Esophagus squamous epithelium (tissue), 5 donors: Measurements from ENCODE around the gene TMTC1. TPM values are rescaled to one million over a fixed set of nuclear protein-coding genes. Genes with fewer than 3 reads are reported as not detected.
"Not testable (repeated sequence)": the region's sequence is repeated elsewhere in the genome, so short reads cannot be mapped to it uniquely, and the experiment has no call there.

Experiments
- DNase-seq: peaks from one replicate; lab custom pipeline; 2025; lab: John Stamatoyannopoulos, UW
- H3K27ac ChIP-seq, 4 donors: fragments of 200-600 bp; sonication (generic); one replicate each; pipeline ENCODE4 v1.5.1; 2016 to 2019; ENCODE audit warnings: mild to moderate bottlenecking in 1 of 4
- H3K27me3 ChIP-seq, 4 donors: fragments of 200-600 bp; sonication (generic); 1 replicate in 3 of 4; 2 replicates in 1 of 4; pipeline versions ENCODE4 v1.5.1 to v1.6.0; 2017 to 2021; ENCODE audit warnings: antibody characterized with exemption in 1 of 4
- H3K36me3 ChIP-seq, 3 donors: fragments of 200-600 bp; sonication (generic); one replicate each; pipeline ENCODE4 v1.5.1; 2016 to 2019
- H3K4me1 ChIP-seq, 3 donors: fragments of 200-600 bp; sonication (generic); one replicate each; pipeline ENCODE4 v1.5.1; 2017 to 2019
- H3K4me3 ChIP-seq, 4 donors: fragments of 200-600 bp; sonication (generic); 1 replicate in 3 of 4; 2 replicates in 1 of 4; pipeline ENCODE4 v1.5.1; 2016 to 2019; ENCODE audit warnings: mild to moderate bottlenecking in 2 of 4, moderate library complexity in 1 of 4
- H3K9me3 ChIP-seq, 3 donors: fragments of 200-600 bp; sonication (generic); one replicate each; pipeline ENCODE4 v1.5.1; 2016 to 2019
- POLR2A ChIP-seq, 4 donors: fragments of 450-650 bp; IDR thresholded peaks; one replicate each; pipeline ENCODE4 v1.6.1; 2017; ENCODE audit warnings: antibody characterized with exemption in 4 of 4, mild to moderate bottlenecking in 4 of 4, moderate library complexity in 3 of 4
- WGBS, 2 donors: methylation state at CpG; one replicate each; pipeline ENCODE4 v1.1.5; 2018; 5-methylcytosine and 5-hydroxymethylcytosine counted together
- intact Hi-C: fragments of 100-400 bp; cut with DNase I; formaldehyde crosslinking; loops from one replicate; pipeline ENCODE4 v1.15.0; 2022
- total RNA-seq, 4 donors: library from RNA; depleted of rRNA; stranded (reverse); fragments of >200 nt; gene quantifications; one replicate each; pipeline ENCODE4 v1.1.0, GENCODE V29; 2016
- TF ChIP-seq, protein P1 (sequence below), 6 experiments: fragments of 450-650 bp in 4 of 6; fragments of 200-600 bp in 2 of 6; sonication (generic) in 2 of 6; IDR thresholded peaks; one replicate each; pipeline ENCODE4 v1.5.1; 2016 to 2019; ENCODE audit warnings: antibody characterized with exemption in 6 of 6, mild to moderate bottlenecking in 4 of 6, moderate library complexity in 4 of 6
- donor health status: DM: yes; HTN: yes; CAD: no.

Gene TMTC1
- total RNA-seq, 4 donors from 2014 or later: 2.5 to 31.9 (median 14.7) TPM

DNA sequence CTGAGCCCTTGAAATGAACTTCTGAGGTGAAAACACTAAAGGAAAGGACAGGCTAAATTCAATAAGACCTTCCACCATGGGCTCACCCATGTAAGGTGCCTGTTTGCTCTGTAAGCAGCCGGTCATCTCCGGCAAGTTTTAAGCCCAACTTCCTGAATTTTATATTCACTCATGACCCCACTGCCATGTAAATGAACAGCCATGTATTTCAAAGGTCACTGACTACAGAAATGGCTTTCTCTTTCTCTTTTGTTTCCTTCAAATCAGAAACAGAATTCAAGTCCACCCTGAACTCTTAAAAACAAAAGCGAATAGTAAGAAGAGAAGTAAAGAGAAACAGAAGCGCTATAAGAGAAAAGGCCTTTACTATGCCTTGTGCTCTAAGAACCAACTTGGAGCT, 224.5 kb downstream of the TMTC1 start:
- Histone ChIP-seq H3K27ac (peak overlapping the region in 3 of 4 donors; percentile 7 to 18 (median 14)), H3K4me3 (no peak overlapping the region), H3K27me3 (no peaks in the 10 kb centered on the region), H3K9me3 (no peaks in the 10 kb centered on the region), H3K36me3 (no peaks in the 10 kb centered on the region), H3K4me1 (peaks cover 0 to 30% (median 5%) of the 10 kb centered on the region in 3 donors)
- TF ChIP-seq, protein P1, sequence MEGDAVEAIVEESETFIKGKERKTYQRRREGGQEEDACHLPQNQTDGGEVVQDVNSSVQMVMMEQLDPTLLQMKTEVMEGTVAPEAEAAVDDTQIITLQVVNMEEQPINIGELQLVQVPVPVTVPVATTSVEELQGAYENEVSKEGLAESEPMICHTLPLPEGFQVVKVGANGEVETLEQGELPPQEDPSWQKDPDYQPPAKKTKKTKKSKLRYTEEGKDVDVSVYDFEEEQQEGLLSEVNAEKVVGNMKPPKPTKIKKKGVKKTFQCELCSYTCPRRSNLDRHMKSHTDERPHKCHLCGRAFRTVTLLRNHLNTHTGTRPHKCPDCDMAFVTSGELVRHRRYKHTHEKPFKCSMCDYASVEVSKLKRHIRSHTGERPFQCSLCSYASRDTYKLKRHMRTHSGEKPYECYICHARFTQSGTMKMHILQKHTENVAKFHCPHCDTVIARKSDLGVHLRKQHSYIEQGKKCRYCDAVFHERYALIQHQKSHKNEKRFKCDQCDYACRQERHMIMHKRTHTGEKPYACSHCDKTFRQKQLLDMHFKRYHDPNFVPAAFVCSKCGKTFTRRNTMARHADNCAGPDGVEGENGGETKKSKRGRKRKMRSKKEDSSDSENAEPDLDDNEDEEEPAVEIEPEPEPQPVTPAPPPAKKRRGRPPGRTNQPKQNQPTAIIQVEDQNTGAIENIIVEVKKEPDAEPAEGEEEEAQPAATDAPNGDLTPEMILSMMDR (IDR thresholded peaks at IDR 0.05): no peak
- no peak for TF ChIP-seq POLR2A (IDR thresholded peaks at IDR 0.05)
- 56 to 79% methylated on average over 4 of the region's 4 CpGs for WGBS, 2 donors
- intact Hi-C loops: no loop called here
- DNase-seq: no peak

DNA sequence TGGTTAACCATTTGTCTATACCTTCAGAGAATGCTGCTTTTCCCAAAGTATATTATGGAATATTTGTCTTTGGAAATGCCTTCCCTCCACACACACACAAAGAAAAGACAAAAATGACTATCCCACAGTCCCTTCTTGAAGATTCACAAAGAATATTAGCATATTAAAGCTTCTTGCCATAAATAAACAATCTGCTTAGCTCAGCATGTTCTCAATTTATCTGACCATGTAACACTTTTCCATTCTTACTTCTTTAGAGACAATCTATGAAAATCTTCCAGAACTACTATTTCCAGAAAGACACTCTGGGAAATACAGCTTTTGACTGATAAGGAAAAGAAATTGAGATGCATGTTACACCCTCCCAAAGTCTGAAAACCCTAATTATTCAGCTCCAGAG, 227.4 kb downstream of the TMTC1 start:
- no peaks in the 10 kb centered on the region for H3K36me3 ChIP-seq
- H3K4me3 ChIP-seq: no peak overlapping the region
- H3K27ac ChIP-seq: no peak overlapping the region
- TF ChIP-seq POLR2A (IDR thresholded peaks at IDR 0.05): no peak
- H3K9me3 ChIP-seq: no peaks in the 10 kb centered on the region
- peaks cover 0 to 3% (median 2%) of the 10 kb centered on the region in 3 donors for H3K4me1 ChIP-seq
- no peaks in the 10 kb centered on the region for H3K27me3 ChIP-seq
- DNase-seq: no peak
- intact Hi-C loops: no loop called here

DNA sequence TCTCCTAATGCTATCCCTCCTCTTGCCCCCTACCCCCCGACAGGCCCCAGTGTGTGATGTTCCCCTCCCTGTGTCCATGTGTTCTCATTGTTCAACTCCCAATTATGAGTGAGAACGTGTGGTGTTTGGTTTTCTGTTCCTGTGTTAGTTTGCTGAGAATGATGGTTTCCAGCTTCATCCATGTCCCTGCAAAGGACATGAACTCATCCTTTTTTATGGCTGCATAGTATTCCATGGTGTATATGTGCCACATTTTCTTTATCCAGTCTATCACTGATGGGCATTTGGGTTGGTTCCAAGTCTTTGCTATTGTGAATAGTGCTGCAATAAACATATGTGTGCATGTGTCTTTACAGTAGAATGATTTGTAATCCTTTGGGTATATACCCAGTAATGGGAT, 228.3 kb downstream of the TMTC1 start:
- H3K9me3 ChIP-seq: not testable (repeated sequence)
- WGBS, 2 donors: 93 to 100% methylated on average over 2 of the region's 2 CpGs

DNA sequence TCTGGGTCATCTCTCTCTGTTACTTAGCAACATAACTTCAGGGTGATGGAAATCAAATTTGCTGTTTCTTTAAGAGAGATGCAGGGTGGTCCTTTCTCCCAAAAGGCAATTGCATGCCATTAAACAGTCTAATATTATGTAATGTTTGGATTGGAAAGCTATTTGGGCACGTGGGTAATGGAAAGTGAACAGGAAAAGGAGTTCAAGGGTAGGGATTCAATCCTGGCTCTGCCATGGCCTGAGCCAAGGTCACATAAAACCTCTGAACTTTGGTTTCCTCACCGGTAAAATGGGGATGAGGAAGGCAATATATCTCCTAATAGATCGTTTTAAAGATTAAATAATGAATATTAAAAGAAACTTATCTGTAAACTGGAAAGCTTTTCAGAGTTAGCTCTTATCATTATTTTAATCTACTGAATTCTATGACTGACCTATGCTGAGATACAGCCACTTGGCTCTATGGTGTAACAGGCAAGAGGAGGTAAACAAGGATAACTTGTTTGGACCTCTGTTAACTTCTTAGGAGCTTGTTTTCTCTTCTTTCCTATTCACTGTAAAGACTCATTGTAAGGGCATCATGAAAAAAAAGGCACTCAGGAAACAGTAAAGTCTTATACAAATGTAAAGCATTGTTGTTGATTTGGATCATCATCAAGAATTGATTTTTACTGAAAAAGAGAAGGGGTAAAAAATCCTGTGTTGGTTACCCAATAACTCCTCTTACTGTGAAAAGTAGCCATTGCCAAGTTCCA, 230.6 kb downstream of the TMTC1 start:
- H3K4me1 ChIP-seq: peaks cover 0 to 2% (median 0%) of the 10 kb centered on the region in 3 donors
- no peaks in the 10 kb centered on the region for H3K27me3 ChIP-seq
- no peak overlapping the region for H3K4me3 ChIP-seq
- no peak for TF ChIP-seq POLR2A (IDR thresholded peaks at IDR 0.05)
- TF ChIP-seq, protein P1 (IDR thresholded peaks at IDR 0.05): no peak
- WGBS, 2 donors: 42 to 52% methylated on average over 3 of the region's 3 CpGs
- H3K9me3 ChIP-seq: no peaks in the 10 kb centered on the region
- H3K36me3 ChIP-seq: no peaks in the 10 kb centered on the region
- intact Hi-C loops: no loop called here
- no peak for DNase-seq
- H3K27ac ChIP-seq: peak overlapping the region in 2 of 4 donors; percentile 5 to 15

More for the DNA sequence above, 228.3 kb downstream of the TMTC1 start:
- intact Hi-C loops, H3K27ac ChIP-seq, H3K4me3 ChIP-seq, DNase-seq, H3K27me3 ChIP-seq, H3K36me3 ChIP-seq, H3K4me1 ChIP-seq: not testable (repeated sequence)

DNA sequence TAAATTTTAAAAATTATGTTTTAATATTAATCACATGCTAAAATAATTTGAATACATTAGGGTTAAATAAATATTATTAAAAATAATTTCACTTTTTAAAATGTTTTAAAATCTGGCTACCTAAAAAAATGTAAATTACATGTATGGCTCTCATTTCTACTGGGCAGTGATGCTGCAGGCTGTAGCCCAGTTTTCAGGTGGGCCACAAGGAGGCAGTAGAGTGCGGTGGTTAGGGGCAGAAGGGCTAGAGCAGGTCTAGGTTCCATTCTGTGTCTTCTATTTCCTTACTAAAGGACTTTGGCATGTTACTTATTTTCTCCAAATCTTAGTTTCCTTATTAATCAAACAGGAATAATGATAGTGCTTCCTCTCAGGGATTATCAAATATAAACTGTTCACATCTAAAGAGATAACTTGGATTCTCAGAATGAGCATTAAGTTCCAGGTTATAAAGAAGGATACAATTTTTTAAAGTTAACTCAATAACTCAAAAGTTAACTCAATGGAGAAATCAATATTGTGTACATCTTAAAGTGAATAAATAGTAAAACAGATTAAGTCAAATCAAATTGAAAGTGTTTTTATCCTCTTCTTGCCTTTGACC, 231.3 kb downstream of the TMTC1 start:
- no peak for DNase-seq

More for the DNA sequence above, 231.3 kb downstream of the TMTC1 start:
- Histone ChIP-seq H3K27me3 (no peaks in the 10 kb centered on the region), H3K36me3 (no peaks in the 10 kb centered on the region), H3K27ac (peak overlapping the region in 2 of 4 donors; percentile 5 to 9), H3K4me1 (peaks cover 0 to 2% (median 0%) of the 10 kb centered on the region in 3 donors), H3K9me3 (no peaks in the 10 kb centered on the region), H3K4me3 (no peak overlapping the region)
- TF ChIP-seq, protein P1 (IDR thresholded peaks at IDR 0.05): peak; percentile 30 to 90 (median 82)
- TF ChIP-seq POLR2A (IDR thresholded peaks at IDR 0.05): no peak
- 0 to 7% methylated on average over 1 of the region's 1 CpG for WGBS, 2 donors
- intact Hi-C loops: no loop called here
